ENCODE data around the gene KRT12. TPM values are rescaled to one million over a fixed set of nuclear protein-coding genes. Genes with fewer than 3 reads are reported as not detected.
A peak's percentile ranks its signal among the peaks of the same experiment; 100 is the strongest.

The KRT12 gene
- total and polyA plus RNA-seq, 4 donors: not detected

DNA sequence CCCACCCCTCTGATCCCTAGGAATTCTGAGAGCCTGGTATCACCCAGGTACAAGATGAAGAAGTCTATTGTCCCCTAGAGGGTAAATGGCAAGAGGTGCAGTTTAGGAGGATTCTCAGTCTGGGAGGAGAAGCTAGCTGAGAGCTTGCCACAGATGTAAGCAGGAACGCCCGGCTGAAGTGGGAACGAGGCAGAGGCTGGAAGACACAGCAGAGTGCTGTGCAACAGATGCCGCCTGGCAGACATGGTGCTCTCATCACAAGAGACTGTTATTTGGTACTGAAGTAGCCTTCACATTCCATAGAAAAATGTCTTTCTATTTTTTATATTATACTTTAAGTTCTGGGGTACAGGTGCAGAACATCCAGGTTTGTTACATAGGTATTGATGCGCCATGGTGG lies 38.3 kb upstream of the KRT12 start:
- Histone ChIP-seq H3K9me3 (ENCODE audit: control insufficient read depth in 4 of 4, low read length in 3 of 4) (no peaks in the 10 kb centered on the region), H3K36me3 (ENCODE audit: control insufficient read depth in 4 of 4, insufficient read depth in 3 of 4, low read depth in 1 of 4, low read length in 3 of 4) (no peaks in the 10 kb centered on the region), H3K9ac (ENCODE audit: low read depth in 1 of 2, low read length in 2 of 2) (no peak overlapping the region), H3K4me1 (ENCODE audit: control insufficient read depth in 4 of 4, insufficient read depth in 4 of 4, low read length in 3 of 4) (peaks cover 0 to 2% (median 0%) of the 10 kb centered on the region in 4 donors), H3K4me3 (ENCODE audit: low read depth in 1 of 3, low read length in 3 of 3) (no peak overlapping the region), H3K27me3 (ENCODE audit: control insufficient read depth in 4 of 4, insufficient read depth in 4 of 4, low read length in 3 of 4) (peaks cover 0 to 3% (median 1%) of the 10 kb centered on the region in 4 donors), H3K27ac (ENCODE audit: low read depth in 1 of 2, low read length in 2 of 2) (no peak overlapping the region)
- WGBS: 92% methylated on average over 5 of the region's 5 CpGs
- no peak for DNase-seq (ENCODE audit: low spot score)
- TF ChIP-seq SP1 (IDR thresholded peaks at IDR 0.05) (no peak), RXRA (IDR thresholded peaks at IDR 0.05) (no peak), FOXA2 (IDR thresholded peaks at IDR 0.05) (no peak), ZBTB33 (IDR thresholded peaks at IDR 0.05) (no peak), EGR1 (IDR thresholded peaks at IDR 0.05; ENCODE audit: low read depth in 2 of 2) (no peak), FOXA1 (IDR thresholded peaks at IDR 0.05) (no peak), YY1 (IDR thresholded peaks at IDR 0.05) (no peak), NR2F2 (IDR thresholded peaks at IDR 0.05) (no peak)
- TF ChIP-seq, protein P1, sequence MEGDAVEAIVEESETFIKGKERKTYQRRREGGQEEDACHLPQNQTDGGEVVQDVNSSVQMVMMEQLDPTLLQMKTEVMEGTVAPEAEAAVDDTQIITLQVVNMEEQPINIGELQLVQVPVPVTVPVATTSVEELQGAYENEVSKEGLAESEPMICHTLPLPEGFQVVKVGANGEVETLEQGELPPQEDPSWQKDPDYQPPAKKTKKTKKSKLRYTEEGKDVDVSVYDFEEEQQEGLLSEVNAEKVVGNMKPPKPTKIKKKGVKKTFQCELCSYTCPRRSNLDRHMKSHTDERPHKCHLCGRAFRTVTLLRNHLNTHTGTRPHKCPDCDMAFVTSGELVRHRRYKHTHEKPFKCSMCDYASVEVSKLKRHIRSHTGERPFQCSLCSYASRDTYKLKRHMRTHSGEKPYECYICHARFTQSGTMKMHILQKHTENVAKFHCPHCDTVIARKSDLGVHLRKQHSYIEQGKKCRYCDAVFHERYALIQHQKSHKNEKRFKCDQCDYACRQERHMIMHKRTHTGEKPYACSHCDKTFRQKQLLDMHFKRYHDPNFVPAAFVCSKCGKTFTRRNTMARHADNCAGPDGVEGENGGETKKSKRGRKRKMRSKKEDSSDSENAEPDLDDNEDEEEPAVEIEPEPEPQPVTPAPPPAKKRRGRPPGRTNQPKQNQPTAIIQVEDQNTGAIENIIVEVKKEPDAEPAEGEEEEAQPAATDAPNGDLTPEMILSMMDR (IDR thresholded peaks at IDR 0.05; ENCODE audit: low read depth, low read length, missing input control): no peak
- TF ChIP-seq, protein P2, sequence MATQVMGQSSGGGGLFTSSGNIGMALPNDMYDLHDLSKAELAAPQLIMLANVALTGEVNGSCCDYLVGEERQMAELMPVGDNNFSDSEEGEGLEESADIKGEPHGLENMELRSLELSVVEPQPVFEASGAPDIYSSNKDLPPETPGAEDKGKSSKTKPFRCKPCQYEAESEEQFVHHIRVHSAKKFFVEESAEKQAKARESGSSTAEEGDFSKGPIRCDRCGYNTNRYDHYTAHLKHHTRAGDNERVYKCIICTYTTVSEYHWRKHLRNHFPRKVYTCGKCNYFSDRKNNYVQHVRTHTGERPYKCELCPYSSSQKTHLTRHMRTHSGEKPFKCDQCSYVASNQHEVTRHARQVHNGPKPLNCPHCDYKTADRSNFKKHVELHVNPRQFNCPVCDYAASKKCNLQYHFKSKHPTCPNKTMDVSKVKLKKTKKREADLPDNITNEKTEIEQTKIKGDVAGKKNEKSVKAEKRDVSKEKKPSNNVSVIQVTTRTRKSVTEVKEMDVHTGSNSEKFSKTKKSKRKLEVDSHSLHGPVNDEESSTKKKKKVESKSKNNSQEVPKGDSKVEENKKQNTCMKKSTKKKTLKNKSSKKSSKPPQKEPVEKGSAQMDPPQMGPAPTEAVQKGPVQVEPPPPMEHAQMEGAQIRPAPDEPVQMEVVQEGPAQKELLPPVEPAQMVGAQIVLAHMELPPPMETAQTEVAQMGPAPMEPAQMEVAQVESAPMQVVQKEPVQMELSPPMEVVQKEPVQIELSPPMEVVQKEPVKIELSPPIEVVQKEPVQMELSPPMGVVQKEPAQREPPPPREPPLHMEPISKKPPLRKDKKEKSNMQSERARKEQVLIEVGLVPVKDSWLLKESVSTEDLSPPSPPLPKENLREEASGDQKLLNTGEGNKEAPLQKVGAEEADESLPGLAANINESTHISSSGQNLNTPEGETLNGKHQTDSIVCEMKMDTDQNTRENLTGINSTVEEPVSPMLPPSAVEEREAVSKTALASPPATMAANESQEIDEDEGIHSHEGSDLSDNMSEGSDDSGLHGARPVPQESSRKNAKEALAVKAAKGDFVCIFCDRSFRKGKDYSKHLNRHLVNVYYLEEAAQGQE (IDR thresholded peaks at IDR 0.05): no peak

- Histone ChIP-seq H3K4me1 (ENCODE audit: control insufficient read depth in 4 of 4, insufficient read depth in 4 of 4, low read length in 3 of 4) (peaks cover 0 to 2% (median 0%) of the 10 kb centered on the region in 4 donors), H3K36me3 (ENCODE audit: control insufficient read depth in 4 of 4, insufficient read depth in 3 of 4, low read depth in 1 of 4, low read length in 3 of 4) (no peaks in the 10 kb centered on the region), H3K27ac (ENCODE audit: low read depth in 1 of 2, low read length in 2 of 2) (no peak overlapping the region), H3K4me3 (ENCODE audit: low read depth in 1 of 3, low read length in 3 of 3) (no peak overlapping the region), H3K9ac (ENCODE audit: low read depth in 1 of 2, low read length in 2 of 2) (no peak overlapping the region), H3K9me3 (ENCODE audit: control insufficient read depth in 4 of 4, low read length in 3 of 4) (no peaks in the 10 kb centered on the region), H3K27me3 (ENCODE audit: control insufficient read depth in 4 of 4, insufficient read depth in 4 of 4, low read length in 3 of 4) (peaks cover 0 to 6% (median 2%) of the 10 kb centered on the region in 4 donors)
- TF ChIP-seq HNF4G (IDR thresholded peaks at IDR 0.05) (no peak), JUND (IDR thresholded peaks at IDR 0.05) (peak in 1 of 2 donors; percentile 53), ATF3 (IDR thresholded peaks at IDR 0.05) (no peak)
- no peak for DNase-seq (ENCODE audit: low spot score)
- 58% methylated on average over 12 of the region's 12 CpGs for WGBS
Measured at GRCh38 chr17:40903129-40903847, 36.3 kb upstream of the KRT12 start.

Data from liver (tissue), 9 donors.